Subcutaneous adipose tissue (tissue), 4 donors: ENCODE measurements around the gene PYGL. TPM values are rescaled to one million over a fixed set of nuclear protein-coding genes. Genes with fewer than 3 reads are reported as not detected.

ENCODE experiments used
- CTCF ChIP-seq: fragments of 450-650 bp; IDR thresholded peaks from one replicate; pipeline ENCODE4 v1.5.1; 2016; ENCODE audit warnings: low read depth, mild to moderate bottlenecking, control low read depth, antibody characterized with exemption, moderate library complexity
- total RNA-seq, 4 donors: library from RNA; depleted of rRNA; stranded (reverse); fragments of >200 nt; gene quantifications; one replicate each; pipeline ENCODE4 v1.1.0, GENCODE V29; 2016

Gene PYGL
- 100 to 1,000 TPM; 102 to 201 (median 147) TPM for total RNA-seq

GRCh38 chr14:50943943-50944646, at the start of gene PYGL:
Gene PYGL (minus strand): TSS chr14:50944483. CDS start chr14:50944403, 80 bp downstream.
- no peak for TF ChIP-seq CTCF

GRCh38 chr14:50985859-50986331, 41.6 kb upstream of the PYGL start:
- no peak for TF ChIP-seq CTCF

- TF ChIP-seq CTCF = no peak
These were observed 41.0 kb upstream of the PYGL start for GRCh38 chr14:50985124-50985858.

- no peak for TF ChIP-seq CTCF
These were observed 39.9 kb upstream of the PYGL start for GRCh38 chr14:50984036-50984710.

GRCh38 chr14:50979941-50980850, 35.9 kb upstream of the PYGL start:
- TF ChIP-seq CTCF = no peak

GRCh38 chr14:50978888-50979287, 34.6 kb upstream of the PYGL start:
- no peak for TF ChIP-seq CTCF
